Activated naive CD8-positive, alpha-beta T cell treated with anti-CD3 and anti-CD28 coated beads, Interleukin-2, amount 10 ng/mL, durations not matched to agents 7 days and 5 days (primary cell): ENCODE results near the gene CNOT8. TPM values are rescaled to one million over a fixed set of nuclear protein-coding genes. Genes with fewer than 3 reads are reported as not detected.
A peak's percentile ranks its signal among the peaks of the same experiment; 100 is the strongest.

ENCODE experiments used
- ATAC-seq: fragments of 150-1000 bp; cut with Tn5 transposase; one replicate; pipeline ENCODE4 v1.10.0; 2021; ENCODE audit warnings: low read depth, moderate library complexity
- POLR2A ChIA-PET: fragments of 350-600 bp; sonication (Branson Sonifier 250); formaldehyde crosslinking; loops from one replicate; lab custom pipeline; 2021; ENCODE audit warnings: antibody characterized with exemption; lab: Charles Lee
- DNase-seq: peaks from one replicate; pipeline ENCODE4 v3.0.0; 2021
- H3K27ac Mint-ChIP-seq: one replicate; pipeline ENCODE4 v1.8.0; 2022; ENCODE audit warnings: mild to moderate bottlenecking, mixed read lengths
- H3K27me3 Mint-ChIP-seq: one replicate; pipeline ENCODE4 v1.8.0; 2022; ENCODE audit warnings: mild to moderate bottlenecking, moderate library complexity, mixed read lengths
- H3K36me3 Mint-ChIP-seq: one replicate; pipeline ENCODE4 v1.8.0; 2021; ENCODE audit warnings: mild to moderate bottlenecking, mixed read lengths
- H3K4me1 Mint-ChIP-seq: one replicate; pipeline ENCODE4 v1.8.0; 2021; ENCODE audit warnings: mixed read lengths
- H3K4me3 Mint-ChIP-seq: one replicate; pipeline ENCODE4 v1.8.0; 2022; ENCODE audit warnings: mild to moderate bottlenecking, moderate library complexity, mixed read lengths
- H3K9me3 Mint-ChIP-seq: one replicate; pipeline ENCODE4 v1.8.0; 2021; ENCODE audit warnings: mixed read lengths
- total RNA-seq, 2 experiments: library from RNA; stranded (reverse); gene quantifications; one replicate each; pipeline ENCODE4 v1.2.3, GENCODE V29; 2021

Gene CNOT8
- total RNA-seq, 2 experiments from 2014 or later, result 77.7 to 78.3 TPM

DNA sequence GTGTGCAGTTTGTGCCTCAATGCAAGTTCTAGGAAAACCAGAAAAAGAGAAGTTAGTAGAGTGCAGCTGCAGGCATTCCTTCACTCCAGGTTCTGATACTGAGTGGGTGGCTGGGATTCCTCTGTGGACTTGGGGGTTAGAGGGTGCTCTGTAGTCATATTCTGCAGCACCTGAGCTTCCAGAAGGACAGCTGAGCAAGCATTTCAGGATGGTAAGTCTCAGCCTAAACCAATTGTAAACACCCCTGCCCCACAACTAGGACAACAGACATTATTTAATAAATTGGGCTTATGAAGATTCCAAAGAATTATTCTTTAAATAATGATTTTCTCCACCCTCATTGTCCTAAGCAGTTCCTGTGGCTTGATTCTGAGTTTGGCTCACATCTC lies 17.2 kb upstream of the CNOT8 start:
- H3K27me3 Mint-ChIP-seq, result no peaks in the 10 kb centered on the region
- H3K27ac Mint-ChIP-seq, result no peak overlapping the region
- DNase-seq (no peak), ATAC-seq (no peak)
- peaks cover 2% of the 10 kb centered on the region for H3K36me3 Mint-ChIP-seq
- H3K4me3 Mint-ChIP-seq, result no peak overlapping the region
- H3K4me1 Mint-ChIP-seq, result no peaks in the 10 kb centered on the region
- POLR2A ChIA-PET, result interaction anchor here (1.0 kb wide), 1 partner anchor 10 kb away, joined by 3 read pairs; no protein-coding TSS in a partner anchor
- no peaks in the 10 kb centered on the region for H3K9me3 Mint-ChIP-seq

DNA sequence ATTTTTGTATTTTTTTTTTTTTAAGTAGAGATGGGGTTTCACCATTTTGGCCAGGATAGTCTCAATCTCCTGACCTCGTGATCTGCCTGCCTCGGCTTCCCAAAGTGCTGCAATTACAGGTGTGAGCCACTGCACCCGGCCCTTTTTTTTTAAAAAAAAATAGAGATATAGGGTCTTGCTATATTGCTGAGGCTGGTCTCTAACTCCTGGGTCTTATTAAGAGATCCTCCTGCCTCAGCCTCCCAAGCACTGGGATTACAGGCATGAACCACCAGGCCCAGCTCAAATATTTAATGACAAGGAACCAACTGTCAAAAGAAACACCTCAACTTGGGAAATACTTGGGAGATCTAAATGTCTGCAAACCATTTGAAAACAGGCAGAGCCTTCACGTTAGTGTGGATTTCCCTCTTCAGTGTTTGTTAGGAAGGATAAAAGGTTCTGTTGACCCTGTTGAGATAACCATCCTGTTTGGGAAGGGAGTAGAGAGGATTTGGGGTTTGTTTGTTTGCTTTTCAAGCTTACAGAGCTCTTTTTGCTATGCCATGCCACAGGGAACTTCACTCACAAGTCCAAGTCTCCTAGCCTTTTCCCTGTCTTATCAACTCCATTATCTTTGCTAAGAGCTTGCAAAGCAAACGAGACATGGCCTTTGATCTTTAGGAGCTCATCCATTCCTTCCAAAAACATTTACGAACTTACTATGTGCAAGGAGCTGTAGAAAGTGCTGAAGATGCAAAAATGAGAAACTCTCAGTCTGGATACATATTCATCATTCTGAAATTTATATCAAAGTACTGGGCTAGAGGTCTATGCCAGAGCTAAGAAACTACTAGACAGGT lies 15.5 kb upstream of the CNOT8 start:
- no peaks in the 10 kb centered on the region for H3K36me3 Mint-ChIP-seq
- DNase-seq, result no peak
- H3K27me3 Mint-ChIP-seq, result no peaks in the 10 kb centered on the region
- H3K4me3 Mint-ChIP-seq, result no peak overlapping the region
- ATAC-seq, result no peak
- H3K4me1 Mint-ChIP-seq, result no peaks in the 10 kb centered on the region
- POLR2A ChIA-PET, result interaction anchor here (1.0 kb wide), 1 partner anchor 14 kb away, joined by 3 read pairs; no protein-coding TSS in a partner anchor
- H3K9me3 Mint-ChIP-seq, result no peaks in the 10 kb centered on the region
- no peak overlapping the region for H3K27ac Mint-ChIP-seq

DNA sequence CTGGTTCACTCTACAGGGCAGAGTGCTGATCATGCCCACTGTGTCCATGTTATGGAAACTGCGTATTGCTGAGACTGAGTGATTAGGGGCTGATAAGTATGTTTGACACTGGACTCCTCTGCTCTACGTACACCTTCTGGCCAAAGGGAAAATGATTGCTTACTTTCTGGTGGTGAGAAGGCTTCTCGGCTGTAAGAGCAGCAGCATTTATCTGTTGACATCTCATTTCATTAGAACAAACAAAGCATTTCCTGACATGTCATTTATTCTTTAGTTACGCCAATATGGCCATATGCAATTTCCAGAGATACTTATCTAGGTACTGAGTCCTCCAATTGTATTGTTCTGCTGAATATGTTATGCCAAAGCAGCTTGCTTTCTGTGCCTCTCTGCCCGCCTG lies 13.6 kb upstream of the CNOT8 start:
- Mint-ChIP-seq H3K27ac (no peak overlapping the region), H3K9me3 (no peaks in the 10 kb centered on the region), H3K4me3 (no peak overlapping the region), H3K4me1 (no peaks in the 10 kb centered on the region), H3K36me3 (no peaks in the 10 kb centered on the region), H3K27me3 (no peaks in the 10 kb centered on the region)
- POLR2A ChIA-PET, result no interaction called here
- ATAC-seq (no peak), DNase-seq (no peak)

DNA sequence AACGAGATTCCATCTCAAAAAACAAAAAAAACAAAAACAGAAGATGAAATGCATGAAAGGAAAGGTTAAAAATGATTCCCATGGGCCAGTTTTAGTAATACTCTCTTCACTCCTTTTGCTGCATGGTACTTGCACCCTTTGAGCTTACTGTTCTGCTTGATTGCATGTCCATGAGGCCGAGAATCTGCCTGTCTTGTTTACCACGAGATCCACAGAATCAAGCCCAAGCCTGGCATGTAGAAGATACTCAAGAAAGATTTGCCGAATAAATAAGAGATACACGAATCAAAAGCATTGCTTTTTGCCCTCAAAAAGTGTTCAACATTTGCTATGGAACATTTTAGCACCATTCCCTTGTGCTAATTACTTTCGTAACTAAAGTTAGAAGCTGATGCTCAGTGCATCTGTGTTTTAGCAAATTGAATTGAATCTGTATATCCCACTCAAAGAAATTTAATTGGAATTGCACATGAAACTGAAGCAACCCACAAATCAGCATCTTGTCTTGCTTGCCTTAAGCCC lies 9.1 kb upstream of the CNOT8 start:
- POLR2A ChIA-PET, result no interaction called here
- H3K4me3 Mint-ChIP-seq, result no peak overlapping the region
- H3K4me1 Mint-ChIP-seq, result no peaks in the 10 kb centered on the region
- H3K9me3 Mint-ChIP-seq, result no peaks in the 10 kb centered on the region
- no peaks in the 10 kb centered on the region for H3K36me3 Mint-ChIP-seq
- H3K27me3 Mint-ChIP-seq, result no peaks in the 10 kb centered on the region
- DNase-seq, result no peak
- H3K27ac Mint-ChIP-seq, result no peak overlapping the region
- ATAC-seq, result no peak

DNA sequence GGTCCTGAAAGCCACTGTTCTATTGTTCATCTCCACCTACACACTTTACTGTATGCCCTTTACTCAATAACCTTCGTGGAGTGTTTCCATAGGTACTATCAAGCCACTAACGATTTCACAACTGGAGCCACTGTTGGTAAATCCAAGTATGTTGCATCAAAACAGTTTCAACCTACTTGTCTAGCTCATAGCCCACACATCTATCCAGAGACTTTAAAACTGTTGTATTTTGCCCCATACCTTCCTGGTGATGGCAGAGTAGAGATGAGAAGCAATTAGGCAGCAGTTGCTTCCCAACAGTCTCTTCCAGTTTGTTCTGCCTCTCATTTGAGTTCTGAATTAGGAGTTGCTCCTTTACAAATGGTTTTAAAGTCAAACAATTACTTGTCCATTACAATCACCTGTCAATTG lies 8.6 kb upstream of the CNOT8 start:
- no peak for ATAC-seq
- POLR2A ChIA-PET, result no interaction called here

DNA sequence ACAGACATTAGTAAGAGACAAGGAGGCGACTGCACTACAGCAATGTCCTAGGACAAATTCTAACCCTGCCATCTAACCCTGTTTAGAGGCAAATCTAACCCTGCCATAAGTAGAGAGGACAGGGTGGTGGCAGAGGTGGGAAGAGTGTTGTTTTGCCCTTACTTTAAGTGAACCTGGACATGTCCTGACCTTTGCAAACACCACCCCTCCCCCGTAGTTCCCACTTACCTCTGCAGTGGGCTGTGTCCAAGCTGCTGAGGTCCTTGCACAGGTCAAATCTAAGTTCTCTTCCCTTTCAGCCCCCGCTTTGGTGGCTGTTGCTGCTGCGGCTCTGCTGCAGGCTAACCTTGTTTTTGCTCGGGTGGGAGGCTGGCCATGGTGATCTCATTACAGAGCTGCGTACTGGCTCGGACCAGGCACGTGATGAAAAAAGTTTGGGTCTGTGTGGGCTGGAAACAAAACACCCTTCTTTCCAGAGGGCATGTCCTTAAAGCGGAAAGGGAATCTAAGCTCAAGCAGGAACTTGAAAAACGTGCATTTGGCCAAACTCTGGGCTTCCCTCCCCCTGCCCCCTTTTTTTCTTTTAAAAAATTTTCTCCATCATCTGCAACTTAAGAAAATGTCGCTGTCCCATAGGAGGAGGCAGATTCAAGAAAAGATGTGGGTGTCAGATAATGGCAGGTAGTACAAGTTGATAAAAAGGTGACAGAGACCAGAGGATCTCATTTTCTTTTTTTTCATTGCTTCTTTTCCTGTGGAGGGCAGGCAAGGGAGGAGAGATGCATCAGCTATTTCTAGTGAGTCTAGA lies 8.0 kb upstream of the CNOT8 start, which contains the start of gene FAXDC2:
Gene FAXDC2 (minus strand): TSS at position 349 of the 808 bp plus-strand sequence. CDS start 12,425 bp downstream, outside the sequence.
- no peak for ATAC-seq
- DNase-seq, result no peak
- no peak within 1 kb of the TSS for H3K27ac Mint-ChIP-seq
- no peaks in the 10 kb centered on the region for H3K9me3 Mint-ChIP-seq
- H3K4me3 Mint-ChIP-seq, result no peak within 1 kb of the TSS
- no peaks in the 10 kb centered on the region for H3K4me1 Mint-ChIP-seq
- H3K36me3 Mint-ChIP-seq, result no peaks in the 10 kb centered on the region
- POLR2A ChIA-PET, result interaction anchor here (0.7 kb wide), 1 partner anchor 10 kb away, joined by 3 read pairs; no protein-coding TSS in a partner anchor
- H3K27me3 Mint-ChIP-seq, result no peaks in the 10 kb centered on the region

More for the DNA sequence above, 8.6 kb upstream of the CNOT8 start:
- H3K27me3 Mint-ChIP-seq, result no peaks in the 10 kb centered on the region
- no peaks in the 10 kb centered on the region for H3K9me3 Mint-ChIP-seq
- DNase-seq, result no peak
- no peak overlapping the region for H3K4me3 Mint-ChIP-seq
- H3K27ac Mint-ChIP-seq, result no peak overlapping the region
- H3K36me3 Mint-ChIP-seq, result no peaks in the 10 kb centered on the region
- no peaks in the 10 kb centered on the region for H3K4me1 Mint-ChIP-seq

DNA sequence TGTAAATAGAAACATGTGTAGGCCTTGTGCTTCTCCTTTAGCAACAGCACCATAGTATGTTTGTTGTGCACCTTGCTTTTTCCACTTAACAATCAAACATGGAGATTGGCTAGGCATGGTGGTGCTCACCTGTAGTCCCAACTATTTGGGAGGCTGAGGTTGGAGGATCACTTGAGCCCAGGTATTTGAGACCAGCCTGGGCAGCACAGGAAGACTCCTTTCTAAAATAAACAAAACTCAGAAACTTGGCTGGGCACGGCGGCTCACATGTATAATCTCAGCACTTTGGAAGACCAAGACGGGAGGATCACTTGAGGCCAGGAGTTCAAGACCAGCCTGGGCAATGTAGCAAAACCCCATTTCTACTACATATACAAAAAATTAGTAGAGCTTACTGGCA lies 7.1 kb upstream of the CNOT8 start:
- no peak for ATAC-seq

DNA sequence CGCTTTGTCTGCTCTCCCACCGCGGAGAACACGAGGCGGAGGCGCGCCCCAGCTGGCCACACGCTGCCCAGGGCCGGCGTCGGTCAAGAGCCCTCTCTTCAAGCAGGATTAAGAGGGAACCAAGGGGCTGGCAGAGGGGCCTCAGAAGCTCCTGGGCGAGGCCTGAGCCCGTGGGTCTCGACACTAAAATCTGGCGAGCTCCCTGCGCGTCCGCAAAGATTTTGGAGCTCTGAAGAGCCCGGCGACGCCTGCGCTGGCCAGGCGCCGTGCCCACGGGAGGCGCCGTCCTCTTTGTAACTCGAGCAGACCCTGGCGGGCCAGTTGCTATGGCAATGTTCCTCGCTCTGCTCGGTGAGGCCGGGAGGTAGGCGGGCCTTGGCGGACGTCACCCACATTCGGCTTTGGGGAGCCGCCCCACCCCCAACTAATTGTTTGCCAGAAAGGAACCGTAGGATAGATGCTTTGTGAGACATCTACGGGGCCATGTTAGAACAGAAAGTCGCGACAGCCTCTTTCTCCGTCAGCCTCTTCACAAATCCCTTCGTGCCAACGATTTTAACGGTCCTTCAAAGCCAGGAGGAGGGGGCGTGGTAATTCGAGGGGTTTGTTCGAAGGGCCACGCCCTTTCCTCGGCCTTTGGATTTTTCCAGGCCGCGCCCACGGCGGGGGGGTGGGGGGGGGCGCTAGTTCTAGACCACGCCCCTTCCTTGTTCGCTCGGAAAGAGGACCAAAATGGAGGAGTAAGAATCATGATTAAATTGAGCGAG lies 714 bp upstream of the CNOT8 start:
- H3K27ac Mint-ChIP-seq, result peak overlapping the region; percentile 99
- H3K9me3 Mint-ChIP-seq, result no peaks in the 10 kb centered on the region
- ATAC-seq (peak; percentile 51), DNase-seq (peak; percentile 83)
- POLR2A ChIA-PET, result interaction anchor here (0.5 to 1.3 kb wide), 9 partner anchors 11 to 667 kb away, joined by 3 to 6 read pairs (median 3); partner anchors contain the start of gene GALNT10
- peaks cover 23% of the 10 kb centered on the region for H3K4me1 Mint-ChIP-seq
- peaks cover 8% of the 10 kb centered on the region for H3K36me3 Mint-ChIP-seq
- peak overlapping the region; percentile 96 for H3K4me3 Mint-ChIP-seq
- no peaks in the 10 kb centered on the region for H3K27me3 Mint-ChIP-seq

More for the DNA sequence above, 7.1 kb upstream of the CNOT8 start:
- no peak for DNase-seq
- no peaks in the 10 kb centered on the region for H3K27me3 Mint-ChIP-seq
- no peak overlapping the region for H3K27ac Mint-ChIP-seq
- no peak overlapping the region for H3K4me3 Mint-ChIP-seq
- H3K9me3 Mint-ChIP-seq, result no peaks in the 10 kb centered on the region
- H3K4me1 Mint-ChIP-seq, result no peaks in the 10 kb centered on the region
- POLR2A ChIA-PET, result interaction anchor here (0.7 kb wide), 1 partner anchor 11 kb away, joined by 3 read pairs; no protein-coding TSS in a partner anchor
- H3K36me3 Mint-ChIP-seq, result no peaks in the 10 kb centered on the region

DNA sequence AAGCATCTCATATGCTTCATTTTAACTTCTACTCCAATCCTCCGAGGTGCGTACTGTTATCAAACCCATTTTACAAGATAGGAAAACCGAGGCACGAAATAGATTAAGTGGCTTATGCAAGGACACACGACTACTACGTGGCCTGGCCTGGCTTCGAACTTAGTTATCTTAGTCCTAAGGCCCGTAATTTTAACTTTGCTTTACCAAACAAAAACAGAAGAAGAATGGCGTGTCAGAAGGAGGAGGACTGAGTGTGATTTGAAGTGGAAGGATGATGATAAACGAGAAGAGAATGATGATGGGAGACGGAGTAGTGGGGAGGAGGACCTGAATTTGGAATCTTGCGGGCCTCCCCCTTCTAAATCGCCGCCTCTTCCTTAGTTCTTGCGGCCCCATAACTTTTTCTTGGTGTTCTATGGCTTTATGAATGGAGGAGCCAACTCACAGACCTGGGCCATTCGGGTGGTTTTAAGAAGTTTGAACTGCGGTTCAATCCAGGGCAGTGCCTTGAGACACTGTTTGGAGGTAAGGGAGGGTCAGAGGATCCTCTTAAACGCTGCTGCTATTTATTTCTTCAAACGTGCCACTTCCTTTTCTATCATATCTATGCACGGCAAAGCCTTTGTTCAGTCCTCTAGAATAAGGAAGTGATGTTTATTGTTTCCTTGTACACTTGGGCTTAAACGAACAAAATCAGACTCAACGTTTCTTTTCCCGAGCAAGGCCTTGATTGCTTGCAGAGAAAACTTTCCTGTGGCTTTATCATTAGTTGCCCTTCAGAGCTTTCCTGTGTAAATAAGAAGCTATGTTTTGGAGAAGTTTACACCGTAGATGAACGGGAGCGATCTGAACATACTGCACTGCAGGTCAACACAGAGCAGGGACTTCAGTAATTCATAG lies 795 bp downstream of the CNOT8 start:
- H3K27me3 Mint-ChIP-seq, result no peaks in the 10 kb centered on the region
- peaks cover 24% of the 10 kb centered on the region for H3K4me1 Mint-ChIP-seq
- H3K27ac Mint-ChIP-seq, result peak overlapping the region; percentile 99
- ATAC-seq, result no peak
- POLR2A ChIA-PET, result interaction anchor here (0.6 to 1.1 kb wide), 4 partner anchors 17 to 212 kb away, joined by 3 to 5 read pairs (median 4); no protein-coding TSS in a partner anchor
- no peak for DNase-seq
- H3K9me3 Mint-ChIP-seq, result no peaks in the 10 kb centered on the region
- peak overlapping the region; percentile 96 for H3K4me3 Mint-ChIP-seq
- H3K36me3 Mint-ChIP-seq, result peaks cover 15% of the 10 kb centered on the region

DNA sequence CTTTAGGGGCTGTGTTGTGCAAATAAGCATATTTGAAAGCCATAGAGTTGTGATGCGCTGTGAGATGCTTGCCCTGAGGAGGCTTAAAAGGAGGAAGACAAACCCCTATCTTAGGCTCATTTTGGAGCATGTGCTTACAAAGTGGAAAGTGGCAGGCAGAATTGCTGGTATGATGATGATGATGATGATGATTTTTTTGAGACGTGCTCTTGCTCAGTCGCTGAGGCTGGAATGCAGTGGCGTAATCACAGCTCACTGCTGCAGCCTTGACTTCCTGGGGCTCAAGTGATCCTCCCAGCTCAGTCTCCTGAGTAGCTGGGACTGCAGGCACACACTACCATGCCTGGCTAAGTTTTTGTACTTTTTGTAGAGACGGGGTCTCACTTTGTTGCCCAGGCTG lies 1.7 kb downstream of the CNOT8 start:
- no peaks in the 10 kb centered on the region for H3K9me3 Mint-ChIP-seq
- H3K36me3 Mint-ChIP-seq, result peaks cover 20% of the 10 kb centered on the region
- H3K27ac Mint-ChIP-seq, result peak overlapping the region; percentile 99
- no peak for DNase-seq
- H3K27me3 Mint-ChIP-seq, result no peaks in the 10 kb centered on the region
- no peak for ATAC-seq
- peak overlapping the region; percentile 96 for H3K4me3 Mint-ChIP-seq
- H3K4me1 Mint-ChIP-seq, result peaks cover 24% of the 10 kb centered on the region
- POLR2A ChIA-PET, result interaction anchor here (1.1 to 1.3 kb wide), 2 partner anchors 9 to 16 kb away, joined by 3 to 9 read pairs; no protein-coding TSS in a partner anchor

DNA sequence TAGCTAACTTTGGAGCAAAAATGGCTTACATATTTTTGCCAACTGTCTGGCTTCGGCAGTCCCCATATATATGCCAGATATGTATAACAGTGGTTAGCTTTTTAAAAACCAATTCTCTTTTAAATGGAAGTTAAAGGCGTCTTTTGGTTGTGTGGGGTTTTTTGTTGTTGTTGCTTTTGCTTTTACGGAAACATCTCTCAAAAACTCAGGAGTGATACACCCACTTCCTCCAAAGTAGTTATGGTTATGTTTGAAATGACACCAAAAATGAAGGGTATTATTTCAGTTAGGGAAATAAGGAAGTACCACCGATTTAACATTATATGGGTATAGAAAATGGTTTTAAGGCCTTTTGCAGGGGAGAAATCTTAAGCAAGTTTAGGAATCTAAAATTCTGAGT lies 2.3 kb downstream of the CNOT8 start:
- H3K4me3 Mint-ChIP-seq, result peak overlapping the region; percentile 96
- no peak for DNase-seq
- no peaks in the 10 kb centered on the region for H3K9me3 Mint-ChIP-seq
- no peak for ATAC-seq
- H3K36me3 Mint-ChIP-seq, result peaks cover 26% of the 10 kb centered on the region
- POLR2A ChIA-PET, result interaction anchor here (1.1 to 1.3 kb wide), 2 partner anchors 9 to 15 kb away, joined by 3 to 9 read pairs; no protein-coding TSS in a partner anchor
- H3K4me1 Mint-ChIP-seq, result peaks cover 26% of the 10 kb centered on the region
- H3K27me3 Mint-ChIP-seq, result no peaks in the 10 kb centered on the region
- H3K27ac Mint-ChIP-seq, result peak overlapping the region; percentile 99
